T-cell (primary cell): Measurements from ENCODE around the gene MIER1. TPM values are rescaled to one million over a fixed set of nuclear protein-coding genes. Genes with fewer than 3 reads are reported as not detected.
"Not testable (repeated sequence)": the region's sequence is repeated elsewhere in the genome, so short reads cannot be mapped to it uniquely, and the experiment has no call there.

ENCODE experiments used
- ATAC-seq, 4 experiments: fragments of 200-7000 bp in 3 of 4; fragments of 150-1000 bp in 1 of 4; cut with Tn5 transposase; replicated peaks in 1 of 4; 1 replicate in 3 of 4; 2 replicates in 1 of 4; pipeline ENCODE4 v1.10.0; 2021; ENCODE audit warnings: moderate library complexity in 3 of 4, mild to moderate bottlenecking in 2 of 4, moderate number of reproducible peaks in 1 of 4
- CTCF ChIA-PET, 2 donors: fragments of 300-600 bp; sonication (Branson Sonifier 250); formaldehyde crosslinking; loops; one replicate each; lab custom pipeline; 2022; ENCODE audit warnings: antibody characterized with exemption in 2 of 2; lab: Charles Lee
- POLR2A ChIA-PET, 2 donors: fragments of 300-600 bp; sonication (Branson Sonifier 250); formaldehyde crosslinking; loops; one replicate each; lab custom pipeline; 2022; ENCODE audit warnings: antibody characterized with exemption in 2 of 2; lab: Charles Lee
- DNase-seq, 35 experiments: peaks; one replicate each; pipeline versions ENCODE4 v3.0.0 to v3.0.0-alpha.2; 2013 to 2023
- H3K27ac ChIP-seq: one replicate; pipeline ENCODE4 v1.5.1; 2013; ENCODE audit warnings: low read length
- H3K27me3 ChIP-seq, 2 experiments: replicated peaks in 1 of 2; 1 replicate in 1 of 2; 2 replicates in 1 of 2; pipeline versions ENCODE4 v1.6.1 to v1.7.0; 2013; ENCODE audit warnings: low read length in 1 of 2, mixed read lengths in 1 of 2; ENCODE audit not compliant: control insufficient read depth in 2 of 2, insufficient read depth in 2 of 2; ENCODE audit errors: extremely low read depth in 1 of 2
- H3K36me3 ChIP-seq, 2 donors: 1 replicate in 1 of 2; 2 replicates in 1 of 2; pipeline versions ENCODE4 v1.6.1 to v1.7.0; 2013; ENCODE audit warnings: low read length in 1 of 2; ENCODE audit not compliant: control insufficient read depth in 2 of 2, insufficient read depth in 1 of 2; ENCODE audit errors: extremely low read depth in 1 of 2
- H3K4me1 ChIP-seq, 2 experiments: 1 replicate in 1 of 2; 2 replicates in 1 of 2; pipeline versions ENCODE4 v1.6.1 to v1.7.0; 2013; ENCODE audit warnings: low read length in 2 of 2, mixed read lengths in 1 of 2; ENCODE audit not compliant: insufficient read depth in 2 of 2, control insufficient read depth in 1 of 2; ENCODE audit errors: extremely low read depth in 1 of 2
- H3K4me3 ChIP-seq, 2 donors: 1 replicate in 1 of 2; 2 replicates in 1 of 2; pipeline versions ENCODE4 v1.5.1 to v1.7.0; 2013; ENCODE audit warnings: mild to moderate bottlenecking in 2 of 2, low read length in 1 of 2, moderate library complexity in 1 of 2; ENCODE audit not compliant: control insufficient read depth in 1 of 2; ENCODE audit errors: extremely low read depth in 1 of 2
- H3K9me3 ChIP-seq: 2 replicates; pipeline ENCODE4 v1.7.0; 2013
- H3K27ac Mint-ChIP-seq, 2 donors: one replicate each; pipeline ENCODE4 v1.8.0; 2020 to 2021; ENCODE audit warnings: mild to moderate bottlenecking in 2 of 2, mixed read lengths in 2 of 2
- H3K27me3 Mint-ChIP-seq, 2 donors: one replicate each; pipeline ENCODE4 v1.8.0; 2021 to 2022; ENCODE audit warnings: mixed read lengths in 2 of 2
- H3K36me3 Mint-ChIP-seq: one replicate; pipeline ENCODE4 v1.8.0; 2021; ENCODE audit warnings: mixed read lengths
- H3K4me1 Mint-ChIP-seq, 3 donors: one replicate each; pipeline ENCODE4 v1.8.0; 2020 to 2022; ENCODE audit warnings: mixed read lengths in 3 of 3, mild to moderate bottlenecking in 1 of 3
- H3K4me3 Mint-ChIP-seq, 3 donors: one replicate each; pipeline ENCODE4 v1.8.0; 2020 to 2022; ENCODE audit warnings: mild to moderate bottlenecking in 3 of 3, mixed read lengths in 3 of 3, moderate library complexity in 3 of 3
- H3K9me3 Mint-ChIP-seq, 3 donors: one replicate each; pipeline ENCODE4 v1.8.0; 2020 to 2022; ENCODE audit warnings: mixed read lengths in 3 of 3
- WGBS: methylation state at CpG from one replicate; pipeline ENCODE4 v1.1.5; 2013; ENCODE audit warnings: missing lambda C conversion rate; ENCODE audit not compliant: insufficient coverage; 5-methylcytosine and 5-hydroxymethylcytosine counted together
- total RNA-seq, 35 experiments: library from RNA in 6 of 35; stranded (reverse) in 6 of 35; fragments of 120-200 nt in 1 of 35; gene quantifications; one replicate each; pipeline versions ENCODE4 v1.2.1 to v1.2.4 and lab custom pipeline; 2013 to 2026

MIER1 gene
- total RNA-seq, 5 donors from 2014 or later (not counting 1 experiment from before 2014, with no cell fraction given), result 55.3 to 77.1 (median 58.1) TPM

GRCh38 chr1:66951513-66951912 lies 26.7 kb downstream of the MIER1 start:
- H3K4me3 ChIP-seq, result no peak overlapping the region
- H3K4me1 ChIP-seq, result peaks cover 0 to 3% of the 10 kb centered on the region in 2 experiments
- Mint-ChIP-seq H3K9me3 (no peaks in the 10 kb centered on the region), H3K4me1 (peaks cover 64 to 77% (median 69%) of the 10 kb centered on the region in 3 donors), H3K36me3 (peaks cover 51% of the 10 kb centered on the region), H3K27me3 (no peaks in the 10 kb centered on the region), H3K27ac (no peak overlapping the region), H3K4me3 (no peak overlapping the region)
- H3K27ac ChIP-seq, result no peak overlapping the region
- POLR2A ChIA-PET, result interaction anchor here (0.5 to 0.8 kb wide), 4 partner anchors 9 to 103 kb away, joined by 3 to 9 read pairs (median 4); no protein-coding TSS in a partner anchor
- peaks cover 3 to 76% of the 10 kb centered on the region in 2 donors for H3K36me3 ChIP-seq
- no peaks in the 10 kb centered on the region for H3K9me3 ChIP-seq
- WGBS, result 98% methylated on average over 5 of the region's 6 CpGs
- H3K27me3 ChIP-seq, result no peaks in the 10 kb centered on the region
- no peak for DNase-seq
- CTCF ChIA-PET, result no interaction called here
- ATAC-seq, result no peak

- Mint-ChIP-seq H3K36me3 (peaks cover 47% of the 10 kb centered on the region), H3K4me1 (peaks cover 57 to 71% (median 65%) of the 10 kb centered on the region in 3 donors), H3K4me3 (no peak overlapping the region), H3K27ac (peak overlapping the region; percentile 58 to 61), H3K9me3 (no peaks in the 10 kb centered on the region), H3K27me3 (no peaks in the 10 kb centered on the region)
- no peaks in the 10 kb centered on the region for H3K9me3 ChIP-seq
- DNase-seq (no peak), ATAC-seq (no peak)
- POLR2A ChIA-PET, result no interaction called here
- no peaks in the 10 kb centered on the region for H3K27me3 ChIP-seq
- CTCF ChIA-PET, result no interaction called here
- no peak overlapping the region for H3K4me3 ChIP-seq
- no CpG with 5 or more reads among the region's 4 CpGs for WGBS
- no peaks in the 10 kb centered on the region for H3K4me1 ChIP-seq
- peaks cover 3 to 69% of the 10 kb centered on the region in 2 donors for H3K36me3 ChIP-seq
- no peak overlapping the region for H3K27ac ChIP-seq
These were observed 29.4 kb downstream of the MIER1 start for GRCh38 chr1:66954208-66954607.

DNA sequence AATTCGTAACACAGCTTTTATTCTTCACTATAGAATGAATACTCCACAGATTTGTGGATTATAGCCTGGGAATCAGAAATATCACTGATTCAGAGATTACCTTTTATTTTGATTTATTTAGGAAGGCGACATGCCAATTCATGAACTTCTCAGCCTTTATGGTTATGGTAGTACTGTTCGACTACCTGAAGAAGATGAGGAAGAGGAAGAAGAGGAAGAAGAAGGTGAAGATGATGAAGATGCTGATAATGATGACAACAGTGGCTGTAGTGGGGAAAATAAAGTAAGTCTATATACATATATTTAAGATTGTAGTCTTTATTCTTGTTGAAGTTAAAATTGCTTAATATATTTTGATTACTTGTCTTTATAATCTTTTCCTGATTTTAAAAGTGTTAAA lies 33.1 kb downstream of the MIER1 start:
- peak overlapping the region; percentile 11 to 30 for H3K27ac Mint-ChIP-seq
- H3K9me3 Mint-ChIP-seq, result no peaks in the 10 kb centered on the region
- POLR2A ChIA-PET, result interaction anchor here (0.6 kb wide), 2 partner anchors 12 to 457 kb away, joined by 4 to 10 read pairs; no protein-coding TSS in a partner anchor
- no peaks in the 10 kb centered on the region for H3K9me3 ChIP-seq
- no peak overlapping the region for H3K27ac ChIP-seq
- no peak for ATAC-seq
- peaks cover 63 to 72% (median 68%) of the 10 kb centered on the region in 3 donors for H3K4me1 Mint-ChIP-seq
- H3K4me1 ChIP-seq, result peaks cover 2 to 8% of the 10 kb centered on the region in 2 experiments
- no peak overlapping the region for H3K4me3 ChIP-seq
- WGBS, result 94% methylated on average over 2 of the region's 3 CpGs
- H3K27me3 Mint-ChIP-seq, result no peaks in the 10 kb centered on the region
- H3K4me3 Mint-ChIP-seq, result no peak overlapping the region
- CTCF ChIA-PET, result interaction anchor here (0.6 to 1.0 kb wide), 2 partner anchors 12 to 102 kb away, joined by 3 to 5 read pairs; no protein-coding TSS in a partner anchor
- DNase-seq, result no peak
- H3K36me3 Mint-ChIP-seq, result peaks cover 58% of the 10 kb centered on the region
- peaks cover 3 to 65% of the 10 kb centered on the region in 2 donors for H3K36me3 ChIP-seq
- H3K27me3 ChIP-seq, result no peaks in the 10 kb centered on the region

DNA sequence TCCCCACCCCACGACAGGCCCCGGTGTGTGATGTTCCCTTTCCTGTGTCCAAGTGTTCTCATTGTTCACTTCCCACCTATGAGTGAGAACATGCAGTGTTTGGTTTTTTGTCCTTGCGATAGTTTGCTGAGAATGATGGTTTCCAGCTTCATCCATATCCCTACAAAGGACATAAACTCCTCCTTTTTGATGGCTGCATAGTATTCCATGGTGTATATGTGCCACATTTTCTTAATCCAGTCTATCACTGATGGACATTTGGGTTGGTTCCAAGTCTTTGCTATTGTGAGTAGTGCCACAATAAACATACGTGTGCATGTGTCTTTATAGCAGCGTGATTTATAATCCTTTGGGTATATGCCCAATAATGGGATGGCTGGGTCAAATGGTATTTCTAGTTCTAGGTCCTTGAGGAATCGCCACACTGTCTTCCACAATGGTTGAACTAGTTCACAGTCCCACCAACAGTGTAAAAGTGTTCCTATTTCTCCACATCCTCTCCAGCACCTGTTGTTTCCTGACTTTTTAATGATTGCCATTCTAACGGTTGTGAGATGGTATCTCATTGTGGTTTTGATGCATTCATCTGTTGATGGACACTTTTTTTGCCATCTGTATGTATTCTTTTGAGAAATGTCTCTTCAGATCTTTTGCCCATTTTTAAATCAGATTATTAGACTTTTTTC lies 41.5 kb downstream of the MIER1 start:
- peak overlapping the region; percentile 41 to 54 for H3K27ac Mint-ChIP-seq
- H3K36me3 ChIP-seq, result peaks cover 3 to 56% of the 10 kb centered on the region in 2 donors
- H3K9me3 Mint-ChIP-seq, result peaks cover 0 to 10% (median 0%) of the 10 kb centered on the region in 3 donors
- not testable (repeated sequence) for H3K4me3 ChIP-seq, ATAC-seq, DNase-seq, H3K27me3 Mint-ChIP-seq, H3K9me3 ChIP-seq, H3K27ac ChIP-seq, H3K4me1 ChIP-seq, H3K4me3 Mint-ChIP-seq, H3K27me3 ChIP-seq
- H3K4me1 Mint-ChIP-seq, result peaks cover 31 to 38% (median 35%) of the 10 kb centered on the region in 3 donors
- WGBS, result 100% methylated on average over 1 of the region's 7 CpGs
- ChIA-PET POLR2A (interaction anchor here in 1 of 2 donors (0.6 kb wide), 2 partner anchors 59 to 603 kb away, joined by 3 to 4 read pairs; no protein-coding TSS in a partner anchor), CTCF (interaction anchor here in 1 of 2 donors (0.5 kb wide), 1 partner anchor 1859 kb away, joined by 3 read pairs; no protein-coding TSS in a partner anchor)
- peaks cover 71% of the 10 kb centered on the region for H3K36me3 Mint-ChIP-seq

- Histone ChIP-seq H3K36me3 (peaks cover 0 to 57% of the 10 kb centered on the region in 2 donors), H3K9me3 (no peaks in the 10 kb centered on the region), H3K4me3 (no peak overlapping the region), H3K27ac (no peak overlapping the region), H3K4me1 (no peaks in the 10 kb centered on the region), H3K27me3 (no peaks in the 10 kb centered on the region)
- H3K4me3 Mint-ChIP-seq, result no peak overlapping the region
- peaks cover 0 to 10% (median 0%) of the 10 kb centered on the region in 3 donors for H3K9me3 Mint-ChIP-seq
- H3K36me3 Mint-ChIP-seq, result peaks cover 69% of the 10 kb centered on the region
- ATAC-seq, result no peak
- no peak for DNase-seq
- peaks cover 29 to 39% (median 32%) of the 10 kb centered on the region in 3 donors for H3K4me1 Mint-ChIP-seq
- POLR2A ChIA-PET, result no interaction called here
- H3K27ac Mint-ChIP-seq, result peak overlapping the region in 1 of 2 donors; percentile 69
- WGBS, result no CpG with 5 or more reads among the region's 3 CpGs
- CTCF ChIA-PET, result interaction anchor here in 1 of 2 donors (0.5 to 0.6 kb wide), 2 partner anchors 10 to 33 kb away, joined by 3 to 5 read pairs; no protein-coding TSS in a partner anchor
- H3K27me3 Mint-ChIP-seq, result no peaks in the 10 kb centered on the region
These were observed 43.8 kb downstream of the MIER1 start for GRCh38 chr1:66968574-66968973.

- ChIA-PET POLR2A (interaction anchor here in 1 of 2 donors (0.6 to 1.0 kb wide), 2 partner anchors 13 to 1637 kb away, joined by 3 to 5 read pairs; no protein-coding TSS in a partner anchor), CTCF (interaction anchor here (0.7 to 1.1 kb wide), 3 partner anchors 10 to 170 kb away, joined by 3 read pairs; no protein-coding TSS in a partner anchor)
- peaks cover 0 to 13% of the 10 kb centered on the region in 2 experiments for H3K4me1 ChIP-seq
- H3K4me3 ChIP-seq, result no peak overlapping the region
- Mint-ChIP-seq H3K9me3 (no peaks in the 10 kb centered on the region), H3K4me3 (no peak overlapping the region), H3K36me3 (peaks cover 36% of the 10 kb centered on the region), H3K27me3 (no peaks in the 10 kb centered on the region), H3K4me1 (peaks cover 18 to 32% (median 28%) of the 10 kb centered on the region in 3 donors), H3K27ac (peak overlapping the region in 1 of 2 donors; percentile 80)
- H3K36me3 ChIP-seq, result peaks cover 7 to 53% of the 10 kb centered on the region in 2 donors
- DNase-seq, result no peak
- H3K9me3 ChIP-seq, result no peaks in the 10 kb centered on the region
- H3K27me3 ChIP-seq, result no peaks in the 10 kb centered on the region
- H3K27ac ChIP-seq, result no peak overlapping the region
- ATAC-seq, result no peak
These were observed 53.4 kb downstream of the MIER1 start for GRCh38 chr1:66978201-66978600.
